Gastrocnemius medialis (tissue), 4 donors: ENCODE results near the gene CRHR2.

ENCODE experiments used
- CTCF ChIP-seq, 5 experiments: fragments of 450-650 bp in 3 of 5; fragments of 200-600 bp in 2 of 5; sonication (generic) in 2 of 5; IDR thresholded peaks in 4 of 5; conservative IDR thresholded peaks in 1 of 5; 1 replicate in 4 of 5; 2 replicates in 1 of 5; pipeline ENCODE4 v1.5.1; 2016 to 2019; ENCODE audit warnings: antibody characterized with exemption in 5 of 5, mild to moderate bottlenecking in 3 of 5, moderate library complexity in 3 of 5
- POLR2A ChIP-seq, 2 donors: fragments of 450-650 bp; IDR thresholded peaks; one replicate each; pipeline ENCODE4 v1.6.1; 2017; ENCODE audit warnings: antibody characterized with exemption in 2 of 2, mild to moderate bottlenecking in 2 of 2, moderate library complexity in 2 of 2

- no peak for TF ChIP-seq CTCF (IDR thresholded peaks at IDR 0.05 in 4 of 5, conservative IDR thresholded peaks at IDR 0.05 in 1 of 5)
- no peak for TF ChIP-seq POLR2A (IDR thresholded peaks at IDR 0.05)
Measured at GRCh38 chr7:30665449-30665848, 16.8 kb downstream of the CRHR2 start.
